HG03469 (cell line): ENCODE measurements around the gene PGAM4.
"Not testable (repeated sequence)": the region's sequence is repeated elsewhere in the genome, so short reads cannot be mapped to it uniquely, and the experiment has no call there.

ENCODE experiments used
- ATAC-seq: cut with Tn5 transposase; IDR thresholded peaks from one replicate; pipeline ENCODE4 v1.9.1; 2021; ENCODE audit warnings: mild to moderate bottlenecking, moderate library complexity, moderate number of reproducible peaks; ENCODE audit not compliant: unreplicated experiment

The PGAM4 gene

GRCh38 chrX:77969538-77969937 is at the start of gene PGAM4:
TSS of gene PGAM4 (minus strand) at chrX:77969638. CDS start at chrX:77969638, 0 bp downstream.
- no peak for ATAC-seq

GRCh38 chrX:78011846-78012245 is 42.4 kb upstream of the PGAM4 start:
- ATAC-seq, result no peak

- no peak for ATAC-seq
These were observed 10.4 kb upstream of the PGAM4 start for GRCh38 chrX:77979870-77980269.

GRCh38 chrX:77977518-77977917 is 8.1 kb upstream of the PGAM4 start:
- no peak for ATAC-seq

DNA sequence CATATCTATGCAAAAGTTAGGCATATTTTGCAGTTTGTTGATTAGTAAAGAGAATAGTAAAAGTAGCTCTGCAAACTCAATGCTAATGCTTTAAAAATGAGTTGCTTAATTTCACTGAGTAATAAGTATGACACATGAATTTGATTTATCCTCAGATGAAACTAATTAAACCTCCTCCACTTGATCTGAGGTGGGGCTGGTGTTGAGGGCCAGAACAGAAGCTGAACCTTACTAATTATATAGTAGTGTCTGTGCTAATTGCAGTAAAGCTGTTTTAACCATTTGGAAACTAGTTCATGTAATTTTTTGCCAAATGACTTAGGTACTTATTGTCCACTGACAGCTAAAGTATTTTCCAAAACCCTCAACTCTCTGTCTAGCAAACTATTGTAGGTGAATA is 7.7 kb upstream of the PGAM4 start:
- no peak for ATAC-seq

GRCh38 chrX:77975755-77976154 is 6.3 kb upstream of the PGAM4 start:
- no peak for ATAC-seq

DNA sequence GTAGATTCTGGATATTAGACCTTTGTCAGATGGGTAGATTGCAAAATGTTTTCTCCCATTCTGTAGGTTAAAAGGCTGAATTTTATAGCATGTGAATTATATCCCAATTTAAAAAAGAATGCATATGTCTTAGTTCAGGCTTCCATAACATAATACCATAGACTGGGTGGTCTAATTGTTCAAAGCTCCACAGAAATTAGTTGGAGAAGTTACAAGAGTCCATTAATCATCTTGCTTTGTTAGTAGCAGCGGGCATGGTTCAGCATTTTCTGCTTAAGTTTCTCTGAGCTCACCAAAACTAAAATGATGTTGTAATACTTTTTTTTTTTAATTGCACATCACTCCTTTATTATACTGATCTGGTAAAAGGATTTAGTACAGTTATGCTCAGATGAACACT is 1.8 kb downstream of the PGAM4 start:
- ATAC-seq, result no peak

DNA sequence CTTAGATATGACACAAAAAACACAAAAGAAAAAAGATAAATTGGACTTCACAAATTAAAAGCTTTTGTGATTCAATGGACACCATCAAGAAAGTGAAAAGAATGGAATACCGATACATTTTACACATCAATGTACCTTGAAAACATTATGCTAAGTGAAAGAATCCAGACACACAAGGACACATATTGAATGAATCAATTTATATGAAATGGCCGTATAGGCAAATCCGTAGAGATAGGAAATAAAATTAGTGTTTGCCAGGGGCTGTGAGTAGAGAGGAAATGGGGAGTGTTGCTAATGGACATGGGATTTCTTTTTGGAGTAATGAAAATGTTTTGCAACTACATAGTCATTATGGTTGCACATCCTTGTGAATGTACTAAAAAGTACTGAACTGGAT is 3.1 kb downstream of the PGAM4 start:
- no peak for ATAC-seq

GRCh38 chrX:77962068-77962902 is 7.2 kb downstream of the PGAM4 start:
- ATAC-seq, result no peak

- ATAC-seq, result no peak
These were observed 8.4 kb downstream of the PGAM4 start for GRCh38 chrX:77961063-77961462.

- ATAC-seq, result no peak
These were observed 8.9 kb downstream of the PGAM4 start for GRCh38 chrX:77960567-77960966.

- ATAC-seq, result no peak
These were observed 15.7 kb downstream of the PGAM4 start for GRCh38 chrX:77953708-77954107.

- ATAC-seq, result no peak
These were observed 16.1 kb downstream of the PGAM4 start for GRCh38 chrX:77953302-77953701.

DNA sequence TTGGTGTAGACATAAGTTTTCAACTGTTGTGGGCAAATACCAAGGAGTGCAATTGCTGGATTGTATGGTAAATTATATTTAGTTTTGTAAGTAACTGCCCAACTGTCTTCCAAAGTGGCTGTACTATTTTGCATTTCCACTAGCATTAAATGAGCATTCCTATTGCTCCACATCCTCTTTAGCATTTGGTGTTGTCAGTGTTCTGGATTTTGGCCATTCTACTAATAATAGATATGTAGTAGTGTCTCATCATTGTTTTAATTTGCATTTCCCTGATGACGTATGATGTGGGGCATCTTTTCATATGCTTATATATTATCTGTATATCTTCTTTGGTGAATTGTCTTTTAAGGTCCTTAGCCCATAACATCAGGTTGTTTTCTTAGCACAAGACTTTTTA is 17.3 kb downstream of the PGAM4 start:
- ATAC-seq, result no peak

DNA sequence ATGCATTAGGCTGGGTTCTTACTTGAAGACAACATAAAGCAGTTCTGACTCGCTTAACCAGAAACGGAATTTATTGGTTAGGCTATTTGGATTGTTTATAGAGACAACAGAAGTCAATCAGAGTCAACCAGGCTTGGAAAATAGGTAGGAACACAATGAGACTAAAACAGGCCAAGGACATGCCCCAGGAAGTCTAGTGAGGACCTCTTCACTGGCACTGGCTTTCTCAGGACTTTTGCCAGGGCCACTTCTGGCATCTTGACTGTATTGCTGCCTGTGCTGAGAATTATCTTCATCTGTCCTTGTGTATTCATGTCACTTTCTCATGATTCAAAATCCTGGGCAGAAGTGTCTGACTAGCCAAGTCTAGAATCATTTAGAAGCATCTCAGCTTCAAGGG is 19.6 kb downstream of the PGAM4 start:
- no peak for ATAC-seq

DNA sequence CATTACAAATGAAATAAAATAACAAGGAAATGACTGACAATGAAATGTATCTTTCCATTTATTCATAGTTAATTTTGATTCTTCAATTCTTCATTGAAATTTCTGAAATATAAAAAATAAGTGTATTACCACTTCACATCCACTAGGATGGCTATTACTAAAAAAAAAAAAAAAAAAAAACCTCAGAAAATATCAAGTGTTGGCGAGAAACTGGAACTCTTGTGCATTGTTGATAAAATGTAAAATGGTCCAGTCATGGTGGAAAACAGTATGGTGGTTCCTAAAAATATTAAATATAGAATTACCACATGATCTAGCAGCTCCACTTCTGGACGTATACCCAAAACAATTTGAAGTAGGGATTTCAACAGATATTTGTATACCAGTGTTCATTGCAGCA is 22.9 kb downstream of the PGAM4 start:
- ATAC-seq, result no peak

DNA sequence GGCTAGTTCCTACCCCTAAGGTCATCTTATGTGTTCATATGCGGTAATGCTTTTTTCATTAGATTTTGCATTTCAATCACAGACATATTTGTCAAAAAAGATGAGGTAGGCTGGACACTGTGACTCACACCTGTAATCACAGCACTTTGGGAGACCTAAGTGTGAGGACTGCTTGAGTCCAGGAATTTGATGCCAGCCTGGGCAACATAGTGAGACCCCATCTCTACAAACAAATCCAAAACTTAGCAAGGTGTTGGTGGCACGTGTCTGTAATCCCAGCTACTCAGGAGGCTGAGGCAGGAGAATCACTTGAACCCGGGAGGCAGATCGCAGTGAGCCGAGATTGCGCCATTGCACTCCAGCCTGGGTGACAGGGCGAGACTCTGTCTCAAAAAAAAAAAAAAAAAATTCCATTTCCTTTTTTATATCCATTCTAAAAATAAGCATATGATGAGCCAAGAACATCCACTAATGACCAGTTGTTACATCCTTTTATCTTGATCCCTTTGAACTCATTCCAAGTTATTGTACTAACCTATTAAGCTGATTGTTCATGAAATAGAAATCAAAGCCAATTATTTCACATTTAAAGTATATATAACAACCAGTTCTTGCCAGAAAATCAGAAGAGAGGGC is 23.4 kb downstream of the PGAM4 start:
- no peak for ATAC-seq

GRCh38 chrX:77945031-77945430 is 24.4 kb downstream of the PGAM4 start:
- not testable (repeated sequence) for ATAC-seq

DNA sequence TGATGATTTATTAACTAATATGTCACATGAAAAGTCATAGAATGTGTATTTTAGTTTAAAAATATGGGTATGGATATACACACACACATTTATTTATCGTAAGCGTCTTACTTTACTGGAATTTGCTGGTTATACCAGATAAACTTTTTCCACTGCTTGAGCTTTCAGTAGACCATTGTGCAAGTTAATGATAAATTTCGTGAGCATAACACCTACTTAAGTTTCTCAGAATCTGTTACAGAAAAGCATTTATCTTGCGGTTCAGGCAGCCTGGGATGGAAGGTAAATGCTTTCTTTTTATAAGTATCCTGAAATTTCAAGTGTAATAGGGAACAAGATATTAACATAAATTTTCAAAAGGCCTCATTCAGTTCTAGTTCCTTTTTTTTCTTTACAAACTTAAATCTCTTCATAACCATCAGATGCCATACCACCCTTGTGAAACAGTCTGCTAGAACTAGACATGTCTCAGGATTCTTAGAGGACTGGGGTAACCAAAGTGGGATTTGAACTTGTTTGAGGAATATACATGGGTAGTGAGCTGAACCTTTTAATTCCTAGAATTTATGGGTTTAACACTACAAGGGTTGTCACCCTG is 31.3 kb downstream of the PGAM4 start:
- ATAC-seq, result no peak

GRCh38 chrX:77937291-77937690 is 32.1 kb downstream of the PGAM4 start:
- no peak for ATAC-seq

GRCh38 chrX:77936299-77936698 is 33.1 kb downstream of the PGAM4 start:
- ATAC-seq, result no peak

GRCh38 chrX:77935886-77936285 is 33.6 kb downstream of the PGAM4 start:
- ATAC-seq, result no peak
